ENCODE results near the gene HNRNPM. TPM values are rescaled to one million over a fixed set of nuclear protein-coding genes. Genes with fewer than 3 reads are reported as not detected.
A peak's percentile ranks its signal among the peaks of the same experiment; 100 is the strongest.
"Not testable (repeated sequence)": the region's sequence is repeated elsewhere in the genome, so short reads cannot be mapped to it uniquely, and the experiment has no call there.

HNRNPM gene
- total RNA-seq, 1 experiment from 2014 or later, result 204 TPM

GRCh38 chr19:8513036-8513686 is 68.4 kb downstream of the HNRNPM start:
- CTCF ChIA-PET, result interaction anchor here (0.7 to 1.6 kb wide), 7 partner anchors 8 to 159 kb away, joined by 3 to 7 read pairs (median 3); partner anchors contain the start of gene ANGPTL4
- Mint-ChIP-seq H3K27ac (ENCODE audit: unreplicated experiment) (peak overlapping the region; percentile 95), H3K9me3 (ENCODE audit: low read depth, unreplicated experiment) (no peaks in the 10 kb centered on the region), H3K36me3 (ENCODE audit: insufficient read depth, unreplicated experiment) (peaks cover 18% of the 10 kb centered on the region), H3K4me3 (ENCODE audit: low read depth, unreplicated experiment) (peak overlapping the region; percentile 97), H3K4me1 (ENCODE audit: low read depth, unreplicated experiment) (no peaks in the 10 kb centered on the region), H3K27me3 (ENCODE audit: unreplicated experiment) (peaks cover 15% of the 10 kb centered on the region)
- no TSS peak for BruUV-seq (replicated peaks)
- DNase-seq, result no peak
- intact Hi-C loops (cut with micrococcal nuclease; ENCODE audit: unreplicated experiment), result no loop called here
- TF ChIP-seq CTCF (IDR thresholded peaks at IDR 0.05; ENCODE audit: unreplicated experiment), result no peak

GRCh38 chr19:8513687-8514504 is 69.1 kb downstream of the HNRNPM start, which contains the start of gene ZNF414:
ZNF414 (minus strand) TSS chr19:8514167; CDS start chr19:8514046, 121 bp downstream.
- intact Hi-C loops (cut with micrococcal nuclease; ENCODE audit: unreplicated experiment), result no loop called here
- peaks cover 22% of the 10 kb centered on the region for H3K27me3 Mint-ChIP-seq (ENCODE audit: unreplicated experiment)
- peak within 1 kb of the TSS; percentile 95 for H3K27ac Mint-ChIP-seq (ENCODE audit: unreplicated experiment)
- TSS peak; percentile 83 for BruUV-seq (replicated peaks)
- peak within 1 kb of the TSS; percentile 97 for H3K4me3 Mint-ChIP-seq (ENCODE audit: low read depth, unreplicated experiment)
- CTCF ChIA-PET, result interaction anchor here (0.7 to 1.6 kb wide), 8 partner anchors 8 to 629 kb away, joined by 3 to 7 read pairs (median 3); partner anchors contain the start of gene ANGPTL4
- no peaks in the 10 kb centered on the region for H3K4me1 Mint-ChIP-seq (ENCODE audit: low read depth, unreplicated experiment)
- TF ChIP-seq CTCF (IDR thresholded peaks at IDR 0.05; ENCODE audit: unreplicated experiment), result no peak
- no peaks in the 10 kb centered on the region for H3K9me3 Mint-ChIP-seq (ENCODE audit: low read depth, unreplicated experiment)
- peak; percentile 93 for DNase-seq
- peaks cover 18% of the 10 kb centered on the region for H3K36me3 Mint-ChIP-seq (ENCODE audit: insufficient read depth, unreplicated experiment)

- Mint-ChIP-seq H3K27me3 (ENCODE audit: unreplicated experiment) (peaks cover 26% of the 10 kb centered on the region), H3K27ac (ENCODE audit: unreplicated experiment) (peak overlapping the region; percentile 95), H3K36me3 (ENCODE audit: insufficient read depth, unreplicated experiment) (peaks cover 18% of the 10 kb centered on the region), H3K4me3 (ENCODE audit: low read depth, unreplicated experiment) (peak overlapping the region; percentile 97)
- H3K4me1 Mint-ChIP-seq (ENCODE audit: low read depth, unreplicated experiment); H3K9me3 Mint-ChIP-seq (ENCODE audit: low read depth, unreplicated experiment); DNase-seq; intact Hi-C loops (cut with micrococcal nuclease; ENCODE audit: unreplicated experiment): not testable (repeated sequence)
- BruUV-seq (replicated peaks), result TSS peak; percentile 89
- CTCF ChIA-PET, result interaction anchor here (0.6 to 1.6 kb wide), 5 partner anchors 9 to 628 kb away, joined by 3 to 7 read pairs (median 4); no protein-coding TSS in a partner anchor
Measured at GRCh38 chr19:8514505-8515009, 69.8 kb downstream of the HNRNPM start.

GRCh38 chr19:8515317-8515716 is 70.5 kb downstream of the HNRNPM start:
- CTCF ChIA-PET, result no interaction called here
- Mint-ChIP-seq H3K27me3 (ENCODE audit: unreplicated experiment) (peaks cover 26% of the 10 kb centered on the region), H3K27ac (ENCODE audit: unreplicated experiment) (no peak overlapping the region), H3K4me3 (ENCODE audit: low read depth, unreplicated experiment) (peak overlapping the region; percentile 97), H3K9me3 (ENCODE audit: low read depth, unreplicated experiment) (no peaks in the 10 kb centered on the region), H3K36me3 (ENCODE audit: insufficient read depth, unreplicated experiment) (peaks cover 18% of the 10 kb centered on the region), H3K4me1 (ENCODE audit: low read depth, unreplicated experiment) (no peaks in the 10 kb centered on the region)
- no peak for TF ChIP-seq CTCF (IDR thresholded peaks at IDR 0.05; ENCODE audit: unreplicated experiment)
- intact Hi-C loops (cut with micrococcal nuclease; ENCODE audit: unreplicated experiment), result no loop called here
- BruUV-seq (replicated peaks), result no TSS peak
- DNase-seq, result no peak
